IMR-90 (cell line): ENCODE results near the gene LLPH. TPM values are rescaled to one million over a fixed set of nuclear protein-coding genes. Genes with fewer than 3 reads are reported as not detected.

Experiments used
- ATAC-seq: fragments of 200-7000 bp; cut with Tn5 transposase; 2 replicates; pipeline ENCODE4 v1.9.1; 2020; ENCODE audit warnings: low read depth, mild to moderate bottlenecking, moderate library complexity
- BruUV-seq: library from RNA; stranded (reverse); fragments of 400-500 nt; replicated peaks from 2 replicates; lab custom pipeline; 2021; lab: Mats Ljungman, UMichigan
- CTCF ChIA-PET: fragments of 300-600 bp; formaldehyde crosslinking; extraction: SDS; loops from one replicate; lab custom pipeline; 2021; ENCODE audit warnings: antibody characterized with exemption; lab: Yijun Ruan, JAX
- POLR2A ChIA-PET: fragments of 300-600 bp; sonication (Branson Sonifier 250); formaldehyde crosslinking; loops from one replicate; lab custom pipeline; 2022; ENCODE audit warnings: antibody characterized with exemption; ENCODE audit not compliant: unreplicated experiment; lab: Charles Lee
- DNase-seq: peaks from one replicate; pipeline ENCODE4 v3.0.0; 2013
- H2AFZ ChIP-seq: replicated peaks from 2 replicates; pipeline ENCODE3; 2013; ENCODE audit warnings: low read length, mild to moderate bottlenecking; ENCODE audit not compliant: poor library complexity
- H2AK5ac ChIP-seq: 2 replicates; pipeline ENCODE4 v1.6.1; 2013; ENCODE audit warnings: low read depth, low read length, inconsistent platforms
- H2AK9ac ChIP-seq: replicated peaks from 2 replicates; pipeline ENCODE3; 2013; ENCODE audit warnings: mild to moderate bottlenecking, low read depth, low read length, moderate library complexity; ENCODE audit not compliant: poor library complexity
- H2BK120ac ChIP-seq: 2 replicates; pipeline ENCODE4 v1.6.1; 2013; ENCODE audit warnings: low read depth, low read length, inconsistent platforms
- H2BK15ac ChIP-seq: 3 replicates; pipeline ENCODE4 v1.6.1; 2013; ENCODE audit warnings: low read depth, low read length, inconsistent platforms
- H2BK20ac ChIP-seq: 2 replicates; pipeline ENCODE4 v1.6.1; 2013; ENCODE audit warnings: low read depth, mild to moderate bottlenecking, inconsistent platforms, low read length, moderate library complexity
- H2BK5ac ChIP-seq: 2 replicates; pipeline ENCODE4 v1.6.1; 2013; ENCODE audit warnings: mild to moderate bottlenecking, low read depth, low read length, inconsistent platforms; ENCODE audit not compliant: poor library complexity, severe bottlenecking
- H3K14ac ChIP-seq: replicated peaks from 2 replicates; pipeline ENCODE4 v1.6.1; 2013; ENCODE audit warnings: low read depth, low read length, inconsistent platforms
- H3K18ac ChIP-seq: 2 replicates; pipeline ENCODE4 v1.6.1; 2013; ENCODE audit warnings: low read depth, low read length, control low read depth
- H3K23ac ChIP-seq: 2 replicates; pipeline ENCODE4 v1.6.1; 2013; ENCODE audit warnings: low read depth, low read length, inconsistent platforms
- H3K27ac ChIP-seq: 2 replicates; pipeline ENCODE4 v1.5.1; 2013; ENCODE audit warnings: mild to moderate bottlenecking, control low read depth, low read length; ENCODE audit not compliant: insufficient read depth
- H3K27me3 ChIP-seq: 2 replicates; pipeline ENCODE4 v1.6.1; 2013; ENCODE audit warnings: low read length; ENCODE audit not compliant: control insufficient read depth, insufficient read depth
- H3K36me3 ChIP-seq: 2 replicates; pipeline ENCODE4 v1.6.1; 2013; ENCODE audit warnings: low read length, mixed read lengths; ENCODE audit not compliant: control insufficient read depth, insufficient read depth
- H3K4ac ChIP-seq: 2 replicates; pipeline ENCODE4 v1.6.1; 2013; ENCODE audit warnings: low read depth, low read length, inconsistent platforms
- H3K4me1 ChIP-seq: 2 replicates; pipeline ENCODE4 v1.6.1; 2013; ENCODE audit warnings: low read length, mixed read lengths; ENCODE audit not compliant: control insufficient read depth, insufficient read depth
- H3K4me2 ChIP-seq: 2 replicates; pipeline ENCODE4 v1.6.1; 2013; ENCODE audit warnings: low read depth, mild to moderate bottlenecking, control low read depth, low read length, moderate library complexity
- H3K4me3 ChIP-seq: 2 replicates; pipeline ENCODE4 v1.5.1; 2013; ENCODE audit warnings: low read depth, mild to moderate bottlenecking, control low read depth, low read length, moderate library complexity; ENCODE audit not compliant: insufficient read depth
- H3K56ac ChIP-seq: 2 replicates; pipeline ENCODE4 v1.6.1; 2013; ENCODE audit warnings: low read length, inconsistent platforms; ENCODE audit not compliant: insufficient read depth; ENCODE audit errors: extremely low read depth
- H3K79me1 ChIP-seq, 2 experiments: 2 replicates each; pipeline ENCODE4 v1.6.1; 2013; ENCODE audit warnings: low read length in 2 of 2, inconsistent platforms in 1 of 2, low read depth in 1 of 2
- H3K9ac ChIP-seq: 2 replicates; pipeline ENCODE4 v1.6.1; 2013; ENCODE audit warnings: low read depth, low read length, control low read depth
- H3K9me1 ChIP-seq: 2 replicates; pipeline ENCODE4 v1.6.1; 2013; ENCODE audit warnings: low read length, inconsistent platforms; ENCODE audit not compliant: insufficient read depth
- H3K9me3 ChIP-seq: 2 replicates; pipeline ENCODE4 v1.6.1; 2013; ENCODE audit warnings: low read length; ENCODE audit not compliant: control insufficient read depth, insufficient read depth
- H4K20me1 ChIP-seq: 2 replicates; pipeline ENCODE4 v1.6.1; 2013; ENCODE audit warnings: low read length, inconsistent platforms; ENCODE audit not compliant: insufficient read depth
- H4K5ac ChIP-seq: 2 replicates; pipeline ENCODE4 v1.6.1; 2013; ENCODE audit warnings: mild to moderate bottlenecking, low read depth, low read length, control low read depth
- H4K8ac ChIP-seq, 2 experiments: 2 replicates each; pipeline ENCODE4 v1.6.1; 2013; ENCODE audit warnings: low read depth in 2 of 2, low read length in 2 of 2, control low read depth in 1 of 2, inconsistent platforms in 1 of 2
- H4K91ac ChIP-seq: 2 replicates; pipeline ENCODE4 v1.6.1; 2013; ENCODE audit warnings: low read depth, low read length, inconsistent platforms; ENCODE audit not compliant: insufficient read depth
- RAD21 ChIP-seq: IDR thresholded peaks from 2 replicates; pipeline ENCODE4 v1.6.1; 2012; ENCODE audit warnings: low read length, improper control_type of control experiment
- WGBS, 2 experiments: methylation state at CpG; one replicate each; pipeline versions ENCODE4 v1.1.5 to v1.1.7; 2013; ENCODE audit warnings: missing lambda C conversion rate in 2 of 2; ENCODE audit not compliant: insufficient read length in 1 of 2; ENCODE audit errors: extremely low coverage in 2 of 2; 5-methylcytosine and 5-hydroxymethylcytosine counted together
- dilution Hi-C: fragments of 300-500 bp; cut with HindIII; formaldehyde crosslinking; loops from one replicate; pipeline ENCODE4 v1.14.3; 2018; ENCODE audit warnings: low sequenced_read_pairs; ENCODE audit not compliant: unreplicated experiment
- in situ Hi-C: fragments of 300-500 bp; cut with MboI; formaldehyde crosslinking; loops from 3 replicates; pipeline ENCODE4 v1.14.3; 2019; ENCODE audit warnings: low sequenced_read_pairs, inconsistent platforms, mixed read lengths
- intact Hi-C: fragments of 100-400 bp; cut with micrococcal nuclease; formaldehyde crosslinking; loops from 2 replicates; pipeline ENCODE4 v1.10.0; 2022
- polyA plus RNA-seq, 3 experiments: library from polyadenylated mRNA; depleted of rRNA; stranded (reverse); fragments of >200 nt; gene quantifications; 2 replicates each; pipeline ENCODE4 v1.2.3, GENCODE V29; 2012; ENCODE audit warnings: low replicate concordance in 1 of 3
- total RNA-seq: library from RNA; depleted of rRNA; stranded (reverse); fragments of >200 nt; gene quantifications from 2 replicates; pipeline ENCODE4 v1.2.3, GENCODE V29; 2012

LLPH gene
- total and polyA plus RNA-seq, 2 of the 4 experiments (the other 2 are of a cell fraction) = 2.7 to 17.0 TPM

- Histone ChIP-seq H3K79me1 (no peaks in the 10 kb centered on the region), H3K4me3 (no peak overlapping the region), H3K9ac (no peak overlapping the region), H4K8ac (no peak overlapping the region), H3K9me3 (peaks cover 2% of the 10 kb centered on the region; the same call in 1 of the 2 replicates), H2BK15ac (no peak overlapping the region), H3K4me2 (no peak overlapping the region), H3K56ac (no peak overlapping the region), H2BK5ac (no peak overlapping the region), H3K27ac (no peak overlapping the region), H2AK5ac (no peak overlapping the region), H2BK120ac (no peak overlapping the region), H2AFZ (no peak overlapping the region), H4K91ac (no peak overlapping the region), H3K14ac (no peak overlapping the region), H3K27me3 (peaks cover 1% of the 10 kb centered on the region; the same call in 1 of the 2 replicates), H2BK20ac (no peak overlapping the region), H3K4me1 (no peaks in the 10 kb centered on the region), H3K4ac (no peak overlapping the region), H3K36me3 (no peaks in the 10 kb centered on the region), H4K20me1 (no peaks in the 10 kb centered on the region), H3K23ac (no peak overlapping the region), H4K5ac (no peak overlapping the region), H3K18ac (no peak overlapping the region), H2AK9ac (no peak overlapping the region), H3K9me1 (no peaks in the 10 kb centered on the region)
- no CpG with 5 or more reads among the region's 4 CpGs for WGBS, 2 experiments
- POLR2A ChIA-PET = no interaction called here
- dilution Hi-C loops (no loop called here), in situ Hi-C loops (loop anchor here (10.0 kb wide), 1 partner anchor 776 kb away; no protein-coding TSS in a partner anchor), intact Hi-C loops (loop anchor here (10.0 kb wide), 1 partner anchor 406 kb away; no protein-coding TSS in a partner anchor)
- DNase-seq = no peak
- CTCF ChIA-PET = no interaction called here
- BruUV-seq = no TSS peak
- TF ChIP-seq RAD21 = no peak
- no peak for ATAC-seq
Observed at GRCh38 chr12:66080791-66081190, 49.8 kb downstream of the LLPH start.
